Neural cell (in vitro differentiated cells): ENCODE results near the gene FRMD1.

Experiments
- EP300 ChIP-seq: fragments of 450-650 bp; conservative IDR thresholded peaks from 2 replicates; pipeline ENCODE4 v1.6.1; 2014; ENCODE audit warnings: antibody characterized with exemption, mild to moderate bottlenecking, moderate library complexity; ENCODE audit not compliant: poor library complexity, severe bottlenecking
- EZH2 ChIP-seq: fragments of 200-600, 300-800 bp; shearing (Covaris generic), sonication (generic); IDR thresholded peaks from 2 replicates; pipeline ENCODE4 v1.6.1; 2014; ENCODE audit warnings: antibody characterized with exemption, low read length, borderline replicate concordance, mild to moderate bottlenecking; ENCODE audit not compliant: insufficient read depth, poor library complexity, severe bottlenecking
- MXI1 ChIP-seq: fragments of 450-650 bp; conservative IDR thresholded peaks from 2 replicates; pipeline ENCODE4 v1.6.1; 2014; ENCODE audit warnings: antibody characterized with exemption, mild to moderate bottlenecking; ENCODE audit not compliant: poor library complexity, severe bottlenecking
- POLR2AphosphoS5 ChIP-seq: IDR thresholded peaks from 2 replicates; pipeline ENCODE4 v1.6.1; 2012
- TF ChIP-seq, protein P1 (sequence below): fragments of 450-650 bp; IDR thresholded peaks from 2 replicates; pipeline ENCODE4 v1.5.1; 2014; ENCODE audit warnings: antibody characterized with exemption, mild to moderate bottlenecking, moderate library complexity; ENCODE audit not compliant: poor library complexity, severe bottlenecking

DNA sequence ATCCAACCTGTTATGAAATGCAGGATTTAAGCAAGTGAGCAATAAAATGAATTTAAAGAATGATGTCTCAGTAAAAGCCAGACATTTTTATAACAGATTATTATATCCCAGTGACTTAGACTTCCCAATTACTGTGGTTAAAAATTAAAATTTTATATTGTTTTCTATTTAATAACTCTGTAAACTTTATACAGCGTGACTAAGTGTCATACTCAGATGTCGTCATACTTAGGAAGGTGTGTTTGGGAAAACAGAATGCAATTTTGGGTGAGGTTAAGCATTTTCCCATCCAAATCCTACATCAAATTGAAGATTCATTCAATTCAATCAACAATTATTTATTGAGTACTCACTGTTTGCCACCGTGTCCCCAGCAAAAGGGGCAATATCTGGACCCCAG, 31.4 kb upstream of the FRMD1 start:
- no peak for TF ChIP-seq POLR2AphosphoS5
- TF ChIP-seq, protein P1, sequence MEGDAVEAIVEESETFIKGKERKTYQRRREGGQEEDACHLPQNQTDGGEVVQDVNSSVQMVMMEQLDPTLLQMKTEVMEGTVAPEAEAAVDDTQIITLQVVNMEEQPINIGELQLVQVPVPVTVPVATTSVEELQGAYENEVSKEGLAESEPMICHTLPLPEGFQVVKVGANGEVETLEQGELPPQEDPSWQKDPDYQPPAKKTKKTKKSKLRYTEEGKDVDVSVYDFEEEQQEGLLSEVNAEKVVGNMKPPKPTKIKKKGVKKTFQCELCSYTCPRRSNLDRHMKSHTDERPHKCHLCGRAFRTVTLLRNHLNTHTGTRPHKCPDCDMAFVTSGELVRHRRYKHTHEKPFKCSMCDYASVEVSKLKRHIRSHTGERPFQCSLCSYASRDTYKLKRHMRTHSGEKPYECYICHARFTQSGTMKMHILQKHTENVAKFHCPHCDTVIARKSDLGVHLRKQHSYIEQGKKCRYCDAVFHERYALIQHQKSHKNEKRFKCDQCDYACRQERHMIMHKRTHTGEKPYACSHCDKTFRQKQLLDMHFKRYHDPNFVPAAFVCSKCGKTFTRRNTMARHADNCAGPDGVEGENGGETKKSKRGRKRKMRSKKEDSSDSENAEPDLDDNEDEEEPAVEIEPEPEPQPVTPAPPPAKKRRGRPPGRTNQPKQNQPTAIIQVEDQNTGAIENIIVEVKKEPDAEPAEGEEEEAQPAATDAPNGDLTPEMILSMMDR = no peak
- TF ChIP-seq EP300 = no peak
- no peak for TF ChIP-seq MXI1
- no peak for TF ChIP-seq EZH2
